MCF 10A (cell line): ENCODE results near the gene CSTA. TPM values are rescaled to one million over a fixed set of nuclear protein-coding genes. Genes with fewer than 3 reads are reported as not detected.

Experiments used
- BruUV-seq: library from RNA; stranded (reverse); fragments of 400-500 nt; replicated peaks from 2 replicates; lab custom pipeline; 2021; lab: Mats Ljungman, UMichigan
- CTCF ChIA-PET: fragments of 300-600 bp; sonication (Branson Sonifier 250); formaldehyde crosslinking; extraction: SDS; loops from one replicate; lab custom pipeline; 2021; ENCODE audit warnings: antibody characterized with exemption, inconsistent platforms; lab: Yijun Ruan, JAX
- POLR2A ChIA-PET: fragments of 300-600, 350-650 bp; sonication (Branson Sonifier 250); formaldehyde crosslinking; extraction: SDS; loops from one replicate; lab custom pipeline; 2020; ENCODE audit warnings: antibody characterized with exemption, inconsistent platforms; lab: Yijun Ruan, JAX
- DNase-seq: peaks from one replicate; pipeline ENCODE4 v3.0.0-alpha.2; 2018; ENCODE audit not compliant: unreplicated experiment
- H3K27ac Mint-ChIP-seq: one replicate; pipeline ENCODE4 v1.8.0; 2022; ENCODE audit warnings: mild to moderate bottlenecking, low read depth, mixed read lengths; ENCODE audit not compliant: unreplicated experiment
- H3K27me3 Mint-ChIP-seq: one replicate; pipeline ENCODE4 v1.8.0; 2022; ENCODE audit warnings: mixed read lengths; ENCODE audit not compliant: insufficient read depth, unreplicated experiment
- H3K36me3 Mint-ChIP-seq: one replicate; pipeline ENCODE4 v1.8.0; 2022; ENCODE audit warnings: mild to moderate bottlenecking, moderate library complexity, mixed read lengths; ENCODE audit not compliant: insufficient read depth, unreplicated experiment
- H3K4me1 Mint-ChIP-seq: one replicate; pipeline ENCODE4 v1.8.0; 2022; ENCODE audit warnings: mixed read lengths; ENCODE audit not compliant: insufficient read depth, unreplicated experiment
- H3K4me3 Mint-ChIP-seq: one replicate; pipeline ENCODE4 v1.8.0; 2022; ENCODE audit warnings: mild to moderate bottlenecking, moderate library complexity, mixed read lengths; ENCODE audit not compliant: unreplicated experiment
- H3K9me3 Mint-ChIP-seq: one replicate; pipeline ENCODE4 v1.8.0; 2022; ENCODE audit warnings: mixed read lengths; ENCODE audit not compliant: unreplicated experiment
- CTCF ChIP-seq: fragments of 200-600 bp; IDR thresholded peaks from one replicate; pipeline ENCODE4 v1.8.0; 2022; ENCODE audit warnings: antibody characterized with exemption, mild to moderate bottlenecking; ENCODE audit not compliant: unreplicated experiment
- intact Hi-C: fragments of 100-400 bp; cut with micrococcal nuclease; formaldehyde crosslinking; loops from 2 replicates; pipeline ENCODE4 v1.14.1; 2022
- total RNA-seq: library from RNA; stranded (reverse); gene quantifications from 2 replicates; pipeline ENCODE4 v1.2.3, GENCODE V29; 2022

Gene CSTA
- total RNA-seq, 1 experiment from 2014 or later: 133 TPM

- intact Hi-C loops: no loop called here
- no peak for DNase-seq
- TF ChIP-seq CTCF: no peak
- no peaks in the 10 kb centered on the region for H3K27me3 Mint-ChIP-seq
- peaks cover 36% of the 10 kb centered on the region for H3K36me3 Mint-ChIP-seq
- TSS peak; percentile 6 for BruUV-seq
- ChIA-PET CTCF (interaction anchor here (1.8 to 2.1 kb wide), 2 partner anchors 16 to 38 kb away, joined by 5 to 12 read pairs; no protein-coding TSS in a partner anchor), POLR2A (interaction anchor here (0.7 to 1.8 kb wide), 3 partner anchors 15 to 32 kb away, joined by 3 to 4 read pairs (median 3); partner anchors contain the start of gene CSTA)
- no peaks in the 10 kb centered on the region for H3K4me1 Mint-ChIP-seq
- no peak overlapping the region for H3K4me3 Mint-ChIP-seq
- peaks cover 17% of the 10 kb centered on the region for H3K9me3 Mint-ChIP-seq
- H3K27ac Mint-ChIP-seq: no peak overlapping the region
Observed at GRCh38 chr3:122343654-122344053, 18.6 kb downstream of the CSTA start.

DNA sequence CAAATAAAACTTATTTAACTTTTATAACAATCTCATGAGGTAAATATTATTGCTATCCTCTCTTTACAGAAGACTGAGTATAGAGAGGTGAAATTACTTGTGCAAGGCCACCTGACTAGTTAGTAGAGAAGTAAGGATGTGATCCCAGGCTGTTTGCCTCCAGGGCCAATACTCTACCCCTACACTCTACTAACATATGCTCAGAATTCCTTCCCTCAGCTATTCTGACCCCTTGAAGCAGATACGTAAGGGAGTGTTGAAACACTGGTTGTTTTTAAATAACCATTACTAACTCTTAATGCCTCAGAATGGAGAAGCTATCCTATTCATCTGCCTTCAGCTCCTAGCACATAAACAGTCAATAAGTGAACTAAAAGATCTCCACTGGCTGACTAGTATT is 24.1 kb downstream of the CSTA start:
- no peak overlapping the region for H3K27ac Mint-ChIP-seq

GRCh38 chr3:122350814-122351418 is 25.9 kb downstream of the CSTA start:
- ChIA-PET POLR2A (interaction anchor here (0.6 to 11.3 kb wide), 9 partner anchors 9 to 47 kb away, joined by 3 to 89 read pairs (median 4); partner anchors contain the start of genes CSTA, FAM162A and MIX23), CTCF (interaction anchor here (0.8 to 3.2 kb wide), 9 partner anchors 8 to 249 kb away, joined by 3 to 34 read pairs (median 4); partner anchors contain the start of gene MIX23)
- Mint-ChIP-seq H3K4me1 (peaks cover 26% of the 10 kb centered on the region), H3K4me3 (no peak overlapping the region), H3K36me3 (no peaks in the 10 kb centered on the region), H3K27me3 (no peaks in the 10 kb centered on the region), H3K9me3 (peaks cover 10% of the 10 kb centered on the region), H3K27ac (peak overlapping the region; percentile 70)
- TF ChIP-seq CTCF: no peak
- DNase-seq: peak; percentile 53
- intact Hi-C loops: no loop called here
- BruUV-seq: no TSS peak

More for the DNA sequence above, 24.1 kb downstream of the CSTA start:
- ChIA-PET CTCF (interaction anchor here (0.5 to 3.2 kb wide), 7 partner anchors 10 to 96 kb away, joined by 3 to 34 read pairs (median 3); partner anchors contain the start of gene MIX23), POLR2A (interaction anchor here (0.7 to 11.3 kb wide), 8 partner anchors 14 to 43 kb away, joined by 3 to 89 read pairs (median 3); partner anchors contain the start of genes CSTA, FAM162A and MIX23)
- Mint-ChIP-seq H3K4me3 (no peak overlapping the region), H3K27me3 (no peaks in the 10 kb centered on the region), H3K36me3 (no peaks in the 10 kb centered on the region), H3K9me3 (peaks cover 10% of the 10 kb centered on the region), H3K4me1 (peaks cover 16% of the 10 kb centered on the region)
- no peak for DNase-seq
- no TSS peak for BruUV-seq
- TF ChIP-seq CTCF: no peak
- intact Hi-C loops: no loop called here

- no peaks in the 10 kb centered on the region for H3K27me3 Mint-ChIP-seq
- ChIA-PET CTCF (interaction anchor here (0.8 to 7.9 kb wide), 3 partner anchors 37 to 47 kb away, joined by 5 to 165 read pairs (median 6); no protein-coding TSS in a partner anchor), POLR2A (interaction anchor here (1.2 to 11.3 kb wide), 7 partner anchors 10 to 45 kb away, joined by 3 to 89 read pairs (median 26); partner anchors contain the start of genes CSTA, FAM162A and MIX23)
- TF ChIP-seq CTCF: no peak
- no peak for DNase-seq
- H3K36me3 Mint-ChIP-seq: no peaks in the 10 kb centered on the region
- peaks cover 10% of the 10 kb centered on the region for H3K9me3 Mint-ChIP-seq
- no TSS peak for BruUV-seq
- H3K4me3 Mint-ChIP-seq: no peak overlapping the region
- H3K4me1 Mint-ChIP-seq: peaks cover 26% of the 10 kb centered on the region
- intact Hi-C loops: no loop called here
- H3K27ac Mint-ChIP-seq: no peak overlapping the region
Observed at GRCh38 chr3:122351612-122352011, 26.6 kb downstream of the CSTA start.
